ENCODE data around the gene IL17B. TPM values are rescaled to one million over a fixed set of nuclear protein-coding genes. Genes with fewer than 3 reads are reported as not detected.

IL17B gene
- 1 to 10 TPM in 2 of 3 donors, under 1 TPM in 1; 0.64 to 5.6 (median 5.4) TPM for total RNA-seq

GRCh38 chr5:149379177-149379761 is at the start of gene IL17B:
TSS of gene IL17B (minus strand) at chr5:149379292. CDS start at chr5:149379225, 67 bp downstream.
- Histone ChIP-seq H3K27ac (peak within 1 kb of the TSS; percentile 62 to 91), H3K4me1 (peaks cover 0 to 8% of the 10 kb centered on the region in 2 donors), H3K27me3 (no peaks in the 10 kb centered on the region), H3K4me3 (peak within 1 kb of the TSS in 1 of 3 donors; percentile 5), H3K36me3 (no peaks in the 10 kb centered on the region), H3K9me3 (no peaks in the 10 kb centered on the region)
- no peak for DNase-seq (ENCODE audit: low spot score in 2 of 2)
- intact Hi-C loops (cut with DNase I; ENCODE audit: low total_unique reads), result loop anchor here (10.0 kb wide), 1 partner anchor 46 kb away; no protein-coding TSS in a partner anchor
- TF ChIP-seq POLR2AphosphoS5 (IDR thresholded peaks at IDR 0.05), result no peak
- TF ChIP-seq CTCF (IDR thresholded peaks at IDR 0.05), result no peak
- TF ChIP-seq POLR2A (IDR thresholded peaks at IDR 0.05), result no peak

GRCh38 chr5:149428032-149428431 is 48.9 kb upstream of the IL17B start:
- H3K9me3 ChIP-seq, result no peaks in the 10 kb centered on the region
- H3K27ac ChIP-seq, result peak overlapping the region in 1 of 2 donors; percentile 73
- no peaks in the 10 kb centered on the region for H3K36me3 ChIP-seq
- intact Hi-C loops (cut with DNase I; ENCODE audit: low total_unique reads), result loop anchor here (10.0 kb wide), 1 partner anchor 53 kb away; the partner anchor contains the start of gene IL17B
- H3K27me3 ChIP-seq, result no peaks in the 10 kb centered on the region
- no peak overlapping the region for H3K4me3 ChIP-seq
- TF ChIP-seq CTCF (IDR thresholded peaks at IDR 0.05) (no peak), POLR2AphosphoS5 (IDR thresholded peaks at IDR 0.05) (peak in 1 of 3 donors; percentile 25)
- no peak for DNase-seq (ENCODE audit: low spot score in 2 of 2)
- H3K4me1 ChIP-seq, result peaks cover 0 to 5% of the 10 kb centered on the region in 2 donors

GRCh38 chr5:149427374-149427773 is 48.3 kb upstream of the IL17B start:
- H3K27ac ChIP-seq, result peak overlapping the region; percentile 2 to 73
- no peak overlapping the region for H3K4me3 ChIP-seq
- DNase-seq (ENCODE audit: low spot score in 2 of 2), result no peak
- H3K9me3 ChIP-seq, result no peaks in the 10 kb centered on the region
- peak in 2 of 3 donors; percentile 7 to 40 for TF ChIP-seq POLR2AphosphoS5 (IDR thresholded peaks at IDR 0.05)
- no peak for TF ChIP-seq CTCF (IDR thresholded peaks at IDR 0.05)
- peaks cover 0 to 11% of the 10 kb centered on the region in 2 donors for H3K4me1 ChIP-seq
- H3K36me3 ChIP-seq, result no peaks in the 10 kb centered on the region
- no peaks in the 10 kb centered on the region for H3K27me3 ChIP-seq
- intact Hi-C loops (cut with DNase I; ENCODE audit: low total_unique reads), result loop anchor here (10.0 kb wide), 1 partner anchor 53 kb away; the partner anchor contains the start of gene IL17B

- no peaks in the 10 kb centered on the region for H3K27me3 ChIP-seq
- peaks cover 0 to 14% of the 10 kb centered on the region in 2 donors for H3K4me1 ChIP-seq
- DNase-seq (ENCODE audit: low spot score in 2 of 2), result no peak
- TF ChIP-seq CTCF (IDR thresholded peaks at IDR 0.05) (no peak), POLR2AphosphoS5 (IDR thresholded peaks at IDR 0.05) (no peak)
- H3K27ac ChIP-seq, result peak overlapping the region; percentile 2 to 73
- no peaks in the 10 kb centered on the region for H3K9me3 ChIP-seq
- H3K36me3 ChIP-seq, result no peaks in the 10 kb centered on the region
- no peak overlapping the region for H3K4me3 ChIP-seq
- intact Hi-C loops (cut with DNase I; ENCODE audit: low total_unique reads), result loop anchor here (10.0 kb wide), 1 partner anchor 52 kb away; the partner anchor contains the start of gene IL17B
Measured at GRCh38 chr5:149426931-149427330, 47.8 kb upstream of the IL17B start.

- no peaks in the 10 kb centered on the region for H3K27me3 ChIP-seq
- no peaks in the 10 kb centered on the region for H3K36me3 ChIP-seq
- TF ChIP-seq CTCF (IDR thresholded peaks at IDR 0.05), result no peak
- TF ChIP-seq POLR2AphosphoS5 (IDR thresholded peaks at IDR 0.05), result no peak
- TF ChIP-seq POLR2A (IDR thresholded peaks at IDR 0.05), result no peak
- DNase-seq (ENCODE audit: low spot score in 2 of 2), result no peak
- peak overlapping the region in 1 of 2 donors; percentile 52 for H3K27ac ChIP-seq
- H3K4me1 ChIP-seq, result peaks cover 0 to 14% of the 10 kb centered on the region in 2 donors
- no peaks in the 10 kb centered on the region for H3K9me3 ChIP-seq
- H3K4me3 ChIP-seq, result no peak overlapping the region
- intact Hi-C loops (cut with DNase I; ENCODE audit: low total_unique reads), result loop anchor here (10.0 kb wide), 1 partner anchor 51 kb away; the partner anchor contains the start of gene IL17B
Measured at GRCh38 chr5:149425729-149426128, 46.6 kb upstream of the IL17B start.

Data from breast epithelium (tissue), 4 donors.